Measurements from ENCODE around the gene ERBB2. TPM values are rescaled to one million over a fixed set of nuclear protein-coding genes. Genes with fewer than 3 reads are reported as not detected.

ERBB2 gene
- total and polyA plus RNA-seq, 2 of the 4 experiments (the other 2 are of a cell fraction), result 28.7 to 33.3 TPM

GRCh38 chr17:39677542-39678339 lies 22.1 kb upstream of the ERBB2 start (continued):
- no peak for TF ChIP-seq SMC3 (IDR thresholded peaks at IDR 0.05; ENCODE audit: low read depth, low read length)

GRCh38 chr17:39678340-39679116 lies 21.3 kb upstream of the ERBB2 start:
- POLR2A ChIA-PET (ENCODE audit: unreplicated experiment), result no interaction called here
- 80% methylated on average over 5 of the region's 13 CpGs; no CpG with 5 or more reads in 1 of the 2 experiments for WGBS, 2 experiments (ENCODE audit: extremely low coverage in 2 of 2, insufficient read length in 1 of 2)
- in situ Hi-C loops (cut with MboI; ENCODE audit: low sequenced_read_pairs), result no loop called here
- TF ChIP-seq MXI1 (IDR thresholded peaks at IDR 0.05; ENCODE audit: borderline replicate concordance, low read depth, low read length) (no peak), NFE2L2 (IDR thresholded peaks at IDR 0.05; ENCODE audit: low read depth, low read length) (no peak), MAFK (IDR thresholded peaks at IDR 0.05; ENCODE audit: low read depth, low read length) (no peak), SMC3 (IDR thresholded peaks at IDR 0.05; ENCODE audit: low read depth, low read length) (no peak), RAD21 (IDR thresholded peaks at IDR 0.05; ENCODE audit: low read length) (no peak), CEBPB (IDR thresholded peaks at IDR 0.05; ENCODE audit: low read depth, low read length) (no peak), POLR2A (IDR thresholded peaks at IDR 0.05; ENCODE audit: low read depth, low read length) (no peak), MAZ (IDR thresholded peaks at IDR 0.05; ENCODE audit: borderline replicate concordance, low read depth, low read length) (no peak), BHLHE40 (IDR thresholded peaks at IDR 0.05; ENCODE audit: low read depth, low read length) (no peak), RCOR1 (IDR thresholded peaks at IDR 0.05; ENCODE audit: insufficient replicate concordance, low read length) (no peak), RFX5 (IDR thresholded peaks at IDR 0.05; ENCODE audit: low read depth, low read length) (no peak), FOS (IDR thresholded peaks at IDR 0.05; ENCODE audit: low read depth, low read length) (no peak)
- TF ChIP-seq, protein P1, sequence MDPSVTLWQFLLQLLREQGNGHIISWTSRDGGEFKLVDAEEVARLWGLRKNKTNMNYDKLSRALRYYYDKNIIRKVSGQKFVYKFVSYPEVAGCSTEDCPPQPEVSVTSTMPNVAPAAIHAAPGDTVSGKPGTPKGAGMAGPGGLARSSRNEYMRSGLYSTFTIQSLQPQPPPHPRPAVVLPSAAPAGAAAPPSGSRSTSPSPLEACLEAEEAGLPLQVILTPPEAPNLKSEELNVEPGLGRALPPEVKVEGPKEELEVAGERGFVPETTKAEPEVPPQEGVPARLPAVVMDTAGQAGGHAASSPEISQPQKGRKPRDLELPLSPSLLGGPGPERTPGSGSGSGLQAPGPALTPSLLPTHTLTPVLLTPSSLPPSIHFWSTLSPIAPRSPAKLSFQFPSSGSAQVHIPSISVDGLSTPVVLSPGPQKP (IDR thresholded peaks at IDR 0.05; ENCODE audit: borderline replicate concordance, low read depth, low read length), result no peak
- TF ChIP-seq, protein P2, sequence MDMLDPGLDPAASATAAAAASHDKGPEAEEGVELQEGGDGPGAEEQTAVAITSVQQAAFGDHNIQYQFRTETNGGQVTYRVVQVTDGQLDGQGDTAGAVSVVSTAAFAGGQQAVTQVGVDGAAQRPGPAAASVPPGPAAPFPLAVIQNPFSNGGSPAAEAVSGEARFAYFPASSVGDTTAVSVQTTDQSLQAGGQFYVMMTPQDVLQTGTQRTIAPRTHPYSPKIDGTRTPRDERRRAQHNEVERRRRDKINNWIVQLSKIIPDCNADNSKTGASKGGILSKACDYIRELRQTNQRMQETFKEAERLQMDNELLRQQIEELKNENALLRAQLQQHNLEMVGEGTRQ (IDR thresholded peaks at IDR 0.05; ENCODE audit: low read depth, low read length), result no peak

More at GRCh38 chr17:39678340-39679116, 21.3 kb upstream of the ERBB2 start:
- no peaks in the 10 kb centered on the region for H3K9me3 ChIP-seq (ENCODE audit: control insufficient read depth, insufficient read depth, low read length)
- H4K20me1 ChIP-seq (ENCODE audit: insufficient read depth, low read length), result no peaks in the 10 kb centered on the region
- H3K27ac ChIP-seq (ENCODE audit: insufficient read depth, low read length), result no peak overlapping the region
- no peak overlapping the region for H3K18ac ChIP-seq (ENCODE audit: low read depth, low read length)
- H3K14ac ChIP-seq (replicated peaks; ENCODE audit: low read depth, low read length), result no peak overlapping the region
- dilution Hi-C loops (cut with HindIII; ENCODE audit: low sequenced_read_pairs, unreplicated experiment) (no loop called here), intact Hi-C loops (cut with micrococcal nuclease) (no loop called here)
- no peak overlapping the region for H2BK120ac ChIP-seq (ENCODE audit: low read depth, low read length)
- H2BK5ac ChIP-seq (ENCODE audit: low read depth, low read length, poor library complexity, severe bottlenecking), result no peak overlapping the region
- H3K4me2 ChIP-seq (ENCODE audit: low read depth, low read length), result no peak overlapping the region
- H2AK9ac ChIP-seq (replicated peaks; ENCODE audit: low read depth, low read length, poor library complexity), result no peak overlapping the region
- H4K8ac ChIP-seq (ENCODE audit: low read depth in 2 of 2, low read length in 2 of 2), result no peak overlapping the region
- H2BK15ac ChIP-seq (ENCODE audit: low read depth, low read length), result no peak overlapping the region
- H3K9me1 ChIP-seq (ENCODE audit: insufficient read depth, low read length), result peaks cover 7% of the 10 kb centered on the region; the same call in 1 of the 2 replicates
- H3K9ac ChIP-seq (ENCODE audit: low read depth, low read length), result no peak overlapping the region
- no peak overlapping the region for H4K5ac ChIP-seq (ENCODE audit: low read depth, low read length)
- no peak overlapping the region for H4K91ac ChIP-seq (ENCODE audit: insufficient read depth, low read depth, low read length)
- no peak overlapping the region for H3K23ac ChIP-seq (ENCODE audit: low read depth, low read length)
- H2AK5ac ChIP-seq (ENCODE audit: low read depth, low read length), result no peak overlapping the region
- no peak overlapping the region for H2BK20ac ChIP-seq (ENCODE audit: low read depth, low read length)
- CTCF ChIA-PET, result interaction anchor here (0.6 kb wide), 1 partner anchor 107 kb away, joined by 3 read pairs; no protein-coding TSS in a partner anchor
- no TSS peak for BruUV-seq (replicated peaks)
- H2AFZ ChIP-seq (replicated peaks; ENCODE audit: low read length, poor library complexity), result no peak overlapping the region
- H3K4me3 ChIP-seq (ENCODE audit: insufficient read depth, low read depth, low read length), result no peak overlapping the region
- H3K27me3 ChIP-seq (ENCODE audit: control insufficient read depth, insufficient read depth, low read length), result no peaks in the 10 kb centered on the region
- no peak for ATAC-seq (ENCODE audit: low read depth)
- no peak for DNase-seq
- no peak overlapping the region for H3K56ac ChIP-seq (ENCODE audit: extremely low read depth, insufficient read depth, low read length)
- peaks cover 7% of the 10 kb centered on the region for H3K4me1 ChIP-seq (ENCODE audit: control insufficient read depth, insufficient read depth, low read length)
- no peak overlapping the region for H3K4ac ChIP-seq (ENCODE audit: low read depth, low read length)
- peaks cover 7% of the 10 kb centered on the region for H3K36me3 ChIP-seq (ENCODE audit: control insufficient read depth, insufficient read depth, low read length)
- H3K79me1 ChIP-seq (ENCODE audit: low read depth in 1 of 2, low read length in 2 of 2), result no peaks in the 10 kb centered on the region

Measured in IMR-90 (cell line).